Muscle layer of colon (tissue), 2 donors: ENCODE data around the gene FOXP4.

Experiments used
- H3K27ac ChIP-seq: one replicate; pipeline ENCODE4 v1.7.0; 2013; ENCODE audit warnings: low read depth, mild to moderate bottlenecking, low read length, moderate library complexity
- H3K27me3 ChIP-seq, 2 donors: one replicate each; pipeline ENCODE4 v1.7.0; 2013; ENCODE audit warnings: low read length in 2 of 2, mild to moderate bottlenecking in 2 of 2; ENCODE audit not compliant: insufficient read depth in 2 of 2, control insufficient read depth in 1 of 2
- H3K36me3 ChIP-seq: one replicate; pipeline ENCODE4 v1.7.0; 2013; ENCODE audit warnings: mild to moderate bottlenecking, low read length; ENCODE audit not compliant: insufficient read depth
- H3K4me1 ChIP-seq: one replicate; pipeline ENCODE4 v1.7.0; 2013; ENCODE audit warnings: mild to moderate bottlenecking, low read length; ENCODE audit not compliant: insufficient read depth
- H3K4me3 ChIP-seq, 2 donors: one replicate each; pipeline ENCODE4 v1.7.0; 2013; ENCODE audit warnings: low read length in 2 of 2, low read depth in 1 of 2, mild to moderate bottlenecking in 1 of 2, moderate library complexity in 1 of 2
- H3K9ac ChIP-seq: one replicate; pipeline ENCODE4 v1.7.0; 2013; ENCODE audit warnings: low read length
- H3K9me3 ChIP-seq: one replicate; pipeline ENCODE4 v1.7.0; 2013; ENCODE audit warnings: mild to moderate bottlenecking, low read length
- donor health status: abdominal sarcoma.
- donor health status: Adenocarcinoma of cecum.

FOXP4 gene

GRCh38 chr6:41560431-41561192 is 14.4 kb downstream of the FOXP4 start:
- Histone ChIP-seq H3K4me3 (peak overlapping the region; percentile 41 to 64), H3K9ac (no peak overlapping the region), H3K4me1 (peaks cover 33% of the 10 kb centered on the region), H3K27me3 (no peaks in the 10 kb centered on the region), H3K27ac (peak overlapping the region; percentile 61), H3K36me3 (peaks cover 4% of the 10 kb centered on the region), H3K9me3 (no peaks in the 10 kb centered on the region)

- peak overlapping the region in 1 of 2 donors; percentile 64 for H3K4me3 ChIP-seq
- peak overlapping the region; percentile 61 for H3K27ac ChIP-seq
Observed at GRCh38 chr6:41561416-41561815, 15.2 kb downstream of the FOXP4 start.

GRCh38 chr6:41561931-41562911 is 16.0 kb downstream of the FOXP4 start:
- no peaks in the 10 kb centered on the region for H3K9me3 ChIP-seq
- no peak overlapping the region for H3K9ac ChIP-seq
- H3K27me3 ChIP-seq = no peaks in the 10 kb centered on the region
- no peak overlapping the region for H3K4me3 ChIP-seq
- H3K4me1 ChIP-seq = peaks cover 33% of the 10 kb centered on the region
- peaks cover 20% of the 10 kb centered on the region for H3K36me3 ChIP-seq
- H3K27ac ChIP-seq = no peak overlapping the region

More at GRCh38 chr6:41561416-41561815, 15.2 kb downstream of the FOXP4 start:
- Histone ChIP-seq H3K9me3 (no peaks in the 10 kb centered on the region), H3K4me1 (peaks cover 33% of the 10 kb centered on the region), H3K27me3 (no peaks in the 10 kb centered on the region), H3K9ac (no peak overlapping the region), H3K36me3 (peaks cover 12% of the 10 kb centered on the region)

- no peak overlapping the region for H3K4me3 ChIP-seq
- H3K27ac ChIP-seq = no peak overlapping the region
- no peaks in the 10 kb centered on the region for H3K27me3 ChIP-seq
- peaks cover 35% of the 10 kb centered on the region for H3K4me1 ChIP-seq
- H3K9me3 ChIP-seq = no peaks in the 10 kb centered on the region
- peaks cover 22% of the 10 kb centered on the region for H3K36me3 ChIP-seq
- H3K9ac ChIP-seq = no peak overlapping the region
Observed at GRCh38 chr6:41563060-41563776, 17.0 kb downstream of the FOXP4 start.

GRCh38 chr6:41564448-41565142 is 18.4 kb downstream of the FOXP4 start:
- Histone ChIP-seq H3K9me3 (no peaks in the 10 kb centered on the region), H3K36me3 (peaks cover 22% of the 10 kb centered on the region), H3K4me1 (peaks cover 44% of the 10 kb centered on the region), H3K27ac (no peak overlapping the region), H3K4me3 (no peak overlapping the region), H3K27me3 (no peaks in the 10 kb centered on the region), H3K9ac (no peak overlapping the region)

- H3K27me3 ChIP-seq = no peaks in the 10 kb centered on the region
- H3K27ac ChIP-seq = no peak overlapping the region
- H3K36me3 ChIP-seq = peaks cover 22% of the 10 kb centered on the region
- peaks cover 48% of the 10 kb centered on the region for H3K4me1 ChIP-seq
- no peaks in the 10 kb centered on the region for H3K9me3 ChIP-seq
- H3K4me3 ChIP-seq = no peak overlapping the region
- H3K9ac ChIP-seq = no peak overlapping the region
Observed at GRCh38 chr6:41565701-41566100, 19.5 kb downstream of the FOXP4 start.

- Histone ChIP-seq H3K4me1 (peaks cover 51% of the 10 kb centered on the region), H3K27ac (no peak overlapping the region), H3K36me3 (peaks cover 22% of the 10 kb centered on the region), H3K27me3 (no peaks in the 10 kb centered on the region), H3K9ac (no peak overlapping the region), H3K4me3 (no peak overlapping the region), H3K9me3 (no peaks in the 10 kb centered on the region)
Observed at GRCh38 chr6:41566961-41567360, 20.8 kb downstream of the FOXP4 start.

- H3K4me1 ChIP-seq = peaks cover 51% of the 10 kb centered on the region
- no peaks in the 10 kb centered on the region for H3K27me3 ChIP-seq
- no peak overlapping the region for H3K9ac ChIP-seq
- H3K36me3 ChIP-seq = peaks cover 22% of the 10 kb centered on the region
- H3K9me3 ChIP-seq = no peaks in the 10 kb centered on the region
- H3K27ac ChIP-seq = no peak overlapping the region
- H3K4me3 ChIP-seq = no peak overlapping the region
Observed at GRCh38 chr6:41567684-41568083, 21.5 kb downstream of the FOXP4 start.

GRCh38 chr6:41568202-41568584 is 22.0 kb downstream of the FOXP4 start:
- H3K36me3 ChIP-seq = peaks cover 23% of the 10 kb centered on the region
- no peak overlapping the region for H3K9ac ChIP-seq
- no peaks in the 10 kb centered on the region for H3K27me3 ChIP-seq
- no peaks in the 10 kb centered on the region for H3K9me3 ChIP-seq
- peak overlapping the region; percentile 18 for H3K27ac ChIP-seq
- H3K4me1 ChIP-seq = peaks cover 46% of the 10 kb centered on the region
- no peak overlapping the region for H3K4me3 ChIP-seq

- no peak overlapping the region for H3K4me3 ChIP-seq
- no peak overlapping the region for H3K9ac ChIP-seq
- no peaks in the 10 kb centered on the region for H3K9me3 ChIP-seq
- peak overlapping the region; percentile 65 for H3K27ac ChIP-seq
- no peaks in the 10 kb centered on the region for H3K27me3 ChIP-seq
- peaks cover 46% of the 10 kb centered on the region for H3K4me1 ChIP-seq
- H3K36me3 ChIP-seq = peaks cover 26% of the 10 kb centered on the region
Observed at GRCh38 chr6:41568585-41569384, 22.6 kb downstream of the FOXP4 start.
